IPS-15b (cell line): ENCODE measurements around the gene PIK3R6.
"Not testable (repeated sequence)": the region's sequence is repeated elsewhere in the genome, so short reads cannot be mapped to it uniquely, and the experiment has no call there.

Experiments used
- H3K27me3 ChIP-seq: one replicate; pipeline ENCODE4 v1.6.1; 2013; ENCODE audit warnings: low read length; ENCODE audit not compliant: control insufficient read depth, insufficient read depth
- H3K36me3 ChIP-seq: one replicate; pipeline ENCODE4 v1.6.1; 2013; ENCODE audit warnings: low read length; ENCODE audit not compliant: control insufficient read depth, insufficient read depth
- H3K4me1 ChIP-seq: one replicate; pipeline ENCODE4 v1.6.1; 2013; ENCODE audit warnings: mild to moderate bottlenecking, low read length; ENCODE audit not compliant: control insufficient read depth, insufficient read depth
- H3K4me3 ChIP-seq: one replicate; pipeline ENCODE4 v1.5.1; 2013; ENCODE audit warnings: low read depth, low read length
- H3K9ac ChIP-seq: one replicate; pipeline ENCODE4 v1.6.1; 2013; ENCODE audit warnings: low read depth, mild to moderate bottlenecking, low read length
- H3K9me3 ChIP-seq: one replicate; pipeline ENCODE4 v1.6.1; 2013; ENCODE audit warnings: mild to moderate bottlenecking, low read length; ENCODE audit not compliant: control insufficient read depth, insufficient read depth

The PIK3R6 gene

DNA sequence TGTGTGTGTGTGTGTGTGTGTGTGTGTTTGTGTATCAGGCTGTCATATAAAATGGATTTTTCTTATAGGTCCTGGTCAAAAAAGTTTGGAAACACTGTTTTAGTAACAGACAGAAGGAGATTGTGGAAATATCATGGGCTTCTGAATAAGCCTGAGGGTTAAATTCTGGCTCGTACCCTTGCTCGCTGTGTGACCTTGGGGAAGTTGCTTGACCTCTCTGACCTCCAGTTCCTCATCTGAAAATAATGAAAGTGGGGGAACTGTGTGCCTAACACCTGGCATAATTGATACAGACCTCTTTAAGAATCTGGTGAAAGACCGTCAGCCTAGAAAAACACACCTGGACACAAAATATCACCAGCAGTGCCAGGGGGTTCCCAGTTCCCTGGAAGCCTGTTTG is 25.6 kb upstream of the PIK3R6 start:
- Histone ChIP-seq H3K27me3 (no peaks in the 10 kb centered on the region), H3K4me1 (peaks cover 6% of the 10 kb centered on the region), H3K36me3 (no peaks in the 10 kb centered on the region), H3K9me3 (no peaks in the 10 kb centered on the region), H3K9ac (no peak overlapping the region), H3K4me3 (no peak overlapping the region)

DNA sequence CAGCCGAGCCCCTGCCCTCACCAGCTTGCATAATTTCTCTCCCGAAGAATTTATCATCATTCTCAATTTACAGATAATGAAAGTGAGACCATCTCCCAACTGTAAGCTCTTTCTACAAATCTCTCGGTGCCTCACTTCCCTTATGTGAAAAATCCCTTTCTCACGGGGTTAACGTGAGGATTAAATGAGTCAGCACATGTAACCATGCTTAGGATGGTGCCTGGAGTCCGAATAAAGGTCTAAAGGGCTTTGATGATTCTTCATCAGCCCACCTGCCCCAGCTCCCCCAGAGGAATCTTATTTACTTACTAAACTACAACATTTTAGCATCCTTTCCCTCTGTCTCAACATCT is 24.8 kb upstream of the PIK3R6 start:
- no peak overlapping the region for H3K4me3 ChIP-seq
- H3K27me3 ChIP-seq = no peaks in the 10 kb centered on the region
- H3K36me3 ChIP-seq = no peaks in the 10 kb centered on the region
- no peaks in the 10 kb centered on the region for H3K9me3 ChIP-seq
- H3K4me1 ChIP-seq = peaks cover 6% of the 10 kb centered on the region
- H3K9ac ChIP-seq = no peak overlapping the region

DNA sequence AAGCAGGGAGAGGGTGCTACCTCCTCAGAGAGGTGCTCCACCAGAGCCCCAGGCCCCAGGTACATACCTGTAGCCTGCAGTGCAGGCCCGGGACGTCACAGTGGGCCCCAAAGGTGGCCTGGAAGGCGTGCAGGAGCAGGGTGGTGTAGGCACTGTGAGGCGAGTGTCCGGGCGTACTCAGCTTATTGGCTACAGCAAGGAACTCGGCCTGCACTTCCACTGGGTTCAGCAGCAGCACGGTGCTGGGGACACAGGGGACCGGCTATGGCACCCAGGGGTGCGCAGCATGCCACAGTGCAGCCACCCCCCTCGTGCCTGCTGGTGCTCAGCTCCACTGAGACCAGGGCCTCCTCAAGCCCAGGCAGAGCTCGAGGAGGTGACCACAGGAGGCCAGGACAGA is 23.2 kb upstream of the PIK3R6 start:
- peaks cover 6% of the 10 kb centered on the region for H3K4me1 ChIP-seq
- no peaks in the 10 kb centered on the region for H3K9me3 ChIP-seq
- no peak overlapping the region for H3K9ac ChIP-seq
- H3K27me3 ChIP-seq = no peaks in the 10 kb centered on the region
- H3K4me3 ChIP-seq = no peak overlapping the region
- H3K36me3 ChIP-seq = no peaks in the 10 kb centered on the region

DNA sequence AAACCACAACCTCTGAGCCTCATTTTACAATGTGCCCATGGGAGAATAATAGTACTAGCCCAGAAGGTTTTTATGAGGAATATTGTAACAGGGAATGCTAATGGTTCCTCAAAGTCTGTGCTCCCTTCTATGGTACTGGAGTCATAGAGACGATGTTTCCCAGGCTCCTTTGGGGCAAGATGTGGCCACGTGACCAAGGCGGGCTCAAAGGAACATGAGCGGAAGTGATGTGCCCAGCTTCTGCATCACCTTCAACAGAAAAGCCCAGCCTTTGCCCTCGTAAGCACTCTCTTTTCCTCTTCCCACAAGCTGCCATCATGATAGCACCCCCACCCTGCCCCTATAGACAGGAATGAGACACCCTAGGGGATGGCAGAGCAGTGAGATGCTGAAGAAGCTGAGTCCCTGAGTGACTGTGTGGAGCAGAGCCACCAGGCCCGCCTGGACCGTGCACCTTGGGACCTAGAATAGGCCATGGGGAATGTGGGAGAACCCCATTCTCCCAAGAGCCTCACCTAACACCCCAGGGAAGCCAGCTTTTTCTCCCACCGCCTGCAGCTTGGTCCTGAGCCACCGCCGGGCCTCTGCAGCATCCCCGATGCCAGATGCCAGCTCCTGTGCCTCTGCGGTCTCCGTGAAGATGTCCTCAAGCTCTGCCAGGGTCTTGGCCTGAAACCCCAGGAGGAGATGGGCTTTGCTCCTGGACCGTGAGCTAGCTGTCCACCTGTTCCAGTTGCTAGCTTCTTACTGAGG is 22.2 kb upstream of the PIK3R6 start:
- Histone ChIP-seq H3K36me3 (no peaks in the 10 kb centered on the region), H3K9me3 (no peaks in the 10 kb centered on the region), H3K9ac (no peak overlapping the region)

DNA sequence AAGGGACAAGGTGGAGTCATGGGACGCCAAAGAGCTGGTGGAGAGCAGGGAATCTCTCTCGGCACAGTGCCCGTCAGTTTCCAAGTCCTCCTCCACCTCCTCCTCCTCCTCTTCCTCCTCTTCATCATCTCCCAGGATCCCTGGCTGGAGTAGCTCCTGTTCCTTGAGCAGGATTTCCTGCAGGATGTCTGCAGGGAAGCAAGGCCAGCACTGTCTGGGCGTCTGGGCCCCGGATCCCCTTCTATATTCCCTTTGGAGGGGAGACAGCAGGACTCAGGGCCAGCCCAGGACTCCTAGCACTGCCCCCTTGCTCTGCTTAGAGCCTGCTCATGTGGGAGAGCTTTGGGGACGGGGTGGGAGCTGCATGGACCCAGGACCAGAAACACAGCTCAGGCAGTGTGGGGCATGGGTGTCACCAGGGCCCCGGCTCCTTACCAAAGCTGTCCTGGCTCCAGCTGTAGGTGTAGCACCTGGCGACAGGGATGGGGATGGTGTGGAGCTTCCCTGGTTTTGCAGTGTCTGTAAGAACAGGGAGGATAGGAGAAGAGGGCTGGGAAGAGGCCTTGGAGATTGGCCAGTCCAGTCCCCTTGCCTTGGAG is 21.3 kb upstream of the PIK3R6 start:
- Histone ChIP-seq H3K27me3 (no peaks in the 10 kb centered on the region), H3K36me3 (peaks cover 2% of the 10 kb centered on the region), H3K9ac (no peak overlapping the region), H3K4me1 (peaks cover 2% of the 10 kb centered on the region), H3K9me3 (no peaks in the 10 kb centered on the region), H3K4me3 (no peak overlapping the region)

More for the DNA sequence above, 22.2 kb upstream of the PIK3R6 start:
- no peaks in the 10 kb centered on the region for H3K27me3 ChIP-seq
- H3K4me1 ChIP-seq = peaks cover 6% of the 10 kb centered on the region
- no peak overlapping the region for H3K4me3 ChIP-seq

DNA sequence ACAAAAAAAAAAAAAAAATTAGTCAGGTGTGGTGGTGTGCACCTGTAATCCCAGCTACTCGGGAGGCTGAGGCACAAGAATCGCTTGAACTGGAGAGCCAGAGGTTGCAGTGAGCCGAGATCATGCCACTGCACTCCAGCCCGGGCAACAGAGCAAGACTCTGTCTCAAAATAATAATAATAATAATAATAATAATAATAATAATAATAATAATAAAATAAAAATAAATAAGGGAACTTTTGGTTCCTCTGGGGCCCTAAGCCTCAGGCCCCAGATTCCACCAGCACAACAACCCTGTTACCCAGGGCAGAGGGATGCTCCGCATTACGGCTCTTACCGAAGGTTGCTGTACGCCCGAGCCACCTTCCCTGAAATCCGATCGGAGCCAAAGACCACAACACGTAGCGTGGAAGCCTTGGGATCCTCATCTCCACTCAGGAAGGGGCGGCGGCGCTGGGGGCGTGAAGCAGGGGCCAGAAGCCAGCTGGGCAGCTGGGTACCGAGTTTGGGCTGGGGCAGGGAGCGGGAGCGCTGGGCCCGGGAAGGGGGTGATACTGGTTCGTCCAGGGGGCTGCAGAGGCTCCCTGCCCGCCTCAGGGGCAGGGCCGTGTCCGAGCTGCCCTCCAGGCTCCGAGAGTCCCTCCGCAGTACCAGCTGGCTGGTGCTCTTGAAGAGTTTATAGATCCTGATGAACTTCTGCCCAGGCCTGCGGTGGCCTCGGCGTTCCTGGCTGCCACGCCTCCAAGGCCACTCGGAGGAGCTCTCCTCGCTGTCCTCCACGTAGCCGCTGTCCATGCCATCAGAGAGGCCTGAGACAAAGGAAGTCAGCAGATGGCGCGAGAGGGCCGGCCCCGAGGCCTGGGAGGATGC is 20.6 kb upstream of the PIK3R6 start:
- no peaks in the 10 kb centered on the region for H3K9me3 ChIP-seq
- H3K4me1 ChIP-seq = peaks cover 2% of the 10 kb centered on the region
- peaks cover 2% of the 10 kb centered on the region for H3K36me3 ChIP-seq
- H3K9ac ChIP-seq = no peak overlapping the region
- no peaks in the 10 kb centered on the region for H3K27me3 ChIP-seq
- no peak overlapping the region for H3K4me3 ChIP-seq

DNA sequence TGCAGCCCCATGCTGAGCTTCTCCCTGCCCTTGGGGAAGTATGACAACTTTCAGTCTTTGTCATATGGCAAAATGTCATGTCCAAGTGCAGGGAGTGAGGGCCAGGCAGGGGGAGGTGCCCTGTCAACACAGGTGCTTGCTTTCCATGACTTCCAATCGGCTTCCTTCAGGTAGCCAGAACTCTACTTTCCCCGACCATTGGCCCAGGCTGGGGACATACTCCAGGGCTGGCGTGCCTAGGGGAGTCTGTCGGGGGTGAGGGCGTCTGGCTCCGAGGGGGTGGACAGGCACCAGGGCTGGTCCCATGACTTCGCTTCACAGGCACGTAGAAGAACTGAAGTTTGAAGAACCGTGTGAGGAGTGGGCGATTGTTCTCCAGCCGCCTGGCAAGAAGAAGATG is 19.8 kb upstream of the PIK3R6 start:
- no peaks in the 10 kb centered on the region for H3K9me3 ChIP-seq
- no peak overlapping the region for H3K4me3 ChIP-seq
- peaks cover 2% of the 10 kb centered on the region for H3K36me3 ChIP-seq
- peaks cover 2% of the 10 kb centered on the region for H3K4me1 ChIP-seq
- H3K9ac ChIP-seq = no peak overlapping the region
- H3K27me3 ChIP-seq = no peaks in the 10 kb centered on the region

DNA sequence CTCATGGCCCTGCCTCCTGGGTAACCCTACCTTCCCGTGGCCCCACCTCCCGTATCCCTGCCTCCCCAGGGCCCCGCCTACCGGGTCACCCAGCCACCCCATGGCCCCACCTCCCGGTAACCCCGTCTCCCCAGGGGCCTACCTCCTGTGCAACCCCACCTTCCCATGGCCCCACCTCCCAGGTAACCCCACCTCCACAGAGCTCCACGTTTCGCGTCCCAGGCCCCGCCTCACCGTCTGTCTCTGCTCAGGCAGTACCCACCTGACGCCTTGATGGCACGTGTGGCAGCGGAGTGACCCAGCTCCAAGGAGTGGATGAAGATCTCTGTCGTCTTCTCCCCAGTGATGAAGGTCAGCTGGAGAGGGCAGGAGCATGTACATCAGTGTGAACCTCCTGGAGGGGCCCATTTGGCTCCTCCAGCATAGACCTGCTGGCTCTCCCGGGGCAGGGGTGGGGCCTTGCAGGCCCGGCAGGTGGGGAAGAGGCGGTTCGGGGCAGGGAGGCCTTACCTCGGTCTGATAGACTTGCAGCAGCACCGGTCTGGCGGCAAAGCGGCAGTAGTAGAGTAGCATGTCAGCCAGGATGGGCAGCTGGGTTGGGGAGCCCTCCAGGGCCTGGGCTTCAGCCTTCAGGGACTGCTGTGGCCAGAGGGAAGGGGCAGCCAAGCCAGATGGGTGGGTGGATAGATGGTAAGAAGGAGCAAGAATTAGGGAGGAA is 18.7 kb upstream of the PIK3R6 start:
- Histone ChIP-seq H3K4me1 (peaks cover 2% of the 10 kb centered on the region), H3K9ac (no peak overlapping the region), H3K9me3 (no peaks in the 10 kb centered on the region), H3K4me3 (peak overlapping the region; percentile 37), H3K27me3 (no peaks in the 10 kb centered on the region), H3K36me3 (peaks cover 2% of the 10 kb centered on the region)

DNA sequence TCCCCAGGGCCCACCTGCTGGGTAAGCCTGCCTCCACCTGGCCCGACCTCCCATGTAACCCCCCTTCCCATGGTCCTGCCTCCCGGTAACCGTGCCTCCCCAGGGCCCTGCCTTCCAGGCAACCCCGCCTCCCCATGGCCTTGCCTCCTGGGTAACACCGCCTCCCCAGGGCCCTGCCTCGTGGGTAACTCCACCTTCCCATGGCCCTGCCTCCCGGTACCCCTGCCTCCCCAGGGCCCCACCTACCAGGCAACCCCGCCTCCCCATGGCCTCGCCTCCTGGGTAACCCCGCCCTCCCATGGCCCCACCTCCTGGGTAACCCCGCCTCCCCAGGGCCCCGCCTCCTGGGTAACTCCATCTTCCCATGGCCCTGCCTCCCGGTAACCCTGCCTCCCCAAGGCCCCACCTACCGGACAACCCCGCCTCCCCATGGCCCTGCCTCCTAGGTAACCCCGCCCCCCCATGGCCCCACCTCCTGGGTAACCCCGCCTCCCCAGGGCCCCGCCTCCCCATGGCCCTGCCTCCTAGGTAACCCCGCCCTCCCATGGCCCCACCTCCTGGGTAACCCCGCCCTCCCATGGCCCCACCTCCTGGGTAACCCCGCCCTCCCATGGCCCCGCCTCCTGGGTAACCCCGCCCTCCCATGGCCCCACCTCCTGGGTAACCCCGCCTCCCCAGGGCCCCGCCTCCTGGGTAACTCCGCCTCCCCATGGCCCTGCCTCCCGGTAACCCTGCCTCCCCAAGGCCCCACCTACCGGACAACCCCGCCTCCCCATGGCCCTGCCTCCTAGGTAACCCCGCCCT is 17.9 kb upstream of the PIK3R6 start:
- H3K4me3 ChIP-seq, H3K9me3 ChIP-seq, H3K9ac ChIP-seq, H3K4me1 ChIP-seq, H3K36me3 ChIP-seq, H3K27me3 ChIP-seq: not testable (repeated sequence)

DNA sequence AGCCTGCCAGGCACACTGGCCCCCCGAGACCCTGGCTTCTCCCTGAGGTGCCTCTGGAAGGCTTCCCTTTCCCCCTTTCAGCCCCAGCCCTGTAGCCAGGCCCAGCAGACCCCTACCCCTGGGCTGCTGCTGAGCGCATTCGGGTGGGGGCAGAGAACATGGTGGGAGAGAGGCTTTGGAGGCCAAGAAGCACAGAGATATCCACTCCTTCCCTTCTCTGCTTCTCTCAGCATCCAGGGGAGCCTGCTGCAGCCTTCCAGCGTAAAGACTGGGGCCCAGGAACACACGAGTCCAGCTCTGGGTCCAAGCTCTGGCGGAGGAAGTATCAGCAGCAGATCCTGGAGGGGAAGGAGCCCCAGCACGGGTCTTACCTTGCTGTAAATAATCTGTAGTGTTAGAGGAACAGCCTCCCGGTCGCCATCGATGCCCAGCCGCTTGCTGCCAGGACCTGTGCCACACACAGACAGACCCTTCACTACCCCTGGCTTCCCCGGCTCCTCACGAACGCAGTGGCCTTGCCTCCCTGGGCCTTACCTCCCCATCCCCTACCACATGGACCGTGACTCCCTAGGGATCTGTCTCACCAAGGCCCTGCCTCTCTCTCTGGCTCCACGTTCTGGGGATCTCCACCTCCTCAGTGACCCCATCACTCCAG is 17.0 kb upstream of the PIK3R6 start:
- Histone ChIP-seq H3K27me3 (no peaks in the 10 kb centered on the region), H3K4me1 (peaks cover 2% of the 10 kb centered on the region), H3K4me3 (no peak overlapping the region), H3K9ac (no peak overlapping the region), H3K36me3 (peaks cover 2% of the 10 kb centered on the region), H3K9me3 (no peaks in the 10 kb centered on the region)
